8988T (cell line): Measurements from ENCODE around the gene AHSA1.

Experiments used
- DNase-seq: peaks from one replicate; pipeline ENCODE4 v3.0.0; 2011

The AHSA1 gene

GRCh38 chr14:77474479-77475177, 16.7 kb downstream of the AHSA1 start:
- no peak for DNase-seq

- DNase-seq, result no peak
These were observed 17.7 kb downstream of the AHSA1 start for GRCh38 chr14:77475432-77476115.

- no peak for DNase-seq
These were observed 20.1 kb downstream of the AHSA1 start for GRCh38 chr14:77478029-77478428.

- DNase-seq, result no peak
These were observed 20.9 kb downstream of the AHSA1 start for GRCh38 chr14:77478796-77479195.

GRCh38 chr14:77482422-77482821, 24.5 kb downstream of the AHSA1 start:
- DNase-seq, result no peak

- no peak for DNase-seq
These were observed 27.4 kb downstream of the AHSA1 start for GRCh38 chr14:77485256-77485655.

GRCh38 chr14:77485901-77486678, 28.2 kb downstream of the AHSA1 start:
- no peak for DNase-seq

GRCh38 chr14:77488558-77488957, 30.7 kb downstream of the AHSA1 start:
- DNase-seq, result no peak

GRCh38 chr14:77489041-77489440, 31.1 kb downstream of the AHSA1 start:
- DNase-seq, result no peak

GRCh38 chr14:77490347-77490986, 32.6 kb downstream of the AHSA1 start:
- DNase-seq, result no peak

- no peak for DNase-seq
These were observed 33.2 kb downstream of the AHSA1 start for GRCh38 chr14:77491056-77491455.

GRCh38 chr14:77495334-77495733, 37.4 kb downstream of the AHSA1 start:
- DNase-seq, result no peak

- peak; percentile 79 for DNase-seq
These were observed 40.5 kb downstream of the AHSA1 start, which contains the start of gene ISM2 for GRCh38 chr14:77498120-77498979. TSS of gene ISM2 (minus strand) at chr14:77498816. CDS start at chr14:77498793, 23 bp downstream.

GRCh38 chr14:77498984-77499527, 41.2 kb downstream of the AHSA1 start:
- DNase-seq, result peak; percentile 58

- DNase-seq, result no peak
These were observed 44.4 kb downstream of the AHSA1 start for GRCh38 chr14:77502109-77502782.

GRCh38 chr14:77503138-77503537, 45.2 kb downstream of the AHSA1 start:
- DNase-seq, result no peak

GRCh38 chr14:77505031-77505430, 47.1 kb downstream of the AHSA1 start:
- DNase-seq, result no peak

GRCh38 chr14:77507762-77508161, 49.9 kb downstream of the AHSA1 start:
- DNase-seq, result no peak

GRCh38 chr14:77508249-77508648, 50.4 kb downstream of the AHSA1 start:
- no peak for DNase-seq

GRCh38 chr14:77508876-77509275, 51.0 kb downstream of the AHSA1 start:
- DNase-seq, result no peak

- DNase-seq, result no peak
These were observed 51.5 kb downstream of the AHSA1 start for GRCh38 chr14:77509366-77509765.
